ENCODE results near the gene RPTOR.

RPTOR gene

DNA sequence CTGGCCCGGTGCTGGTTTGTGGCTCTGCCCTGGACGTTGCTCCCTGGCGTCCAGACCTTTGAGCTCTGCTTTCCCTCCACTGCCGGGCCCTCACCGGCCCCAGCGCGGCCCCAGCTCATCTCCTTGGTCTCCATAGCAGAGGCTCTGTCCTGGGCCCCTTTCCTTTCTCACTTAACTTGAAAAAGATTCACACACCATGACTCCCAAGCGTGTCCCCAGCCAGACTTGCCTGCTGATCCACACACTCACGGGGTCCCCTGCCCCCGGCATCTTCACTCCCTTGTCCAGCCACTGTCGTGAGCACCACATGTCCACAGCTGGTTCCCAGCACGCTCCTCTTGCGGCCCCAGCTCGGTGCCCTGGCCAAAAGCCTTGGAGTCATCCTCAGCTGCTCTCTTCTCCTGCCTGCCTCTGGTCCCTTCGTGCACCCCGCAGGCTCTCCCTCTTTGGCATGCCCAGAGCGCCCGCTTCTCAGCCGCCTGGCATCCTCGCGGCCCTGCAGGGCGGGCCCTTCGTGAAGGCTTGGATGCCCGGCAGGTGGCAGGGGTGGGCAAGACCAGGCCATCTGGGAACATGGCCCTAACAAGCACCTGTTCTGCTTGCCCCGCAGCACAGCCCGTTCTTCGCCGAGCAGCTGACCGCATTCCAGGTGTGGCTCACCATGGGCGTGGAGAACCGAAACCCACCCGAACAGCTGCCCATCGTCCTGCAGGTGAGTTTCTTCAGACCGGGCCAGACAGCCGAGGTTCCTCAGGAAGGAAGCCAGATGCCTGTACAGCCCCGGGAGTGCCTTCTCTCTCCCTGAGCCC lies 301.4 kb downstream of the RPTOR start:
- DNase-seq (ENCODE audit: low read depth, low spot score): no peak

DNA sequence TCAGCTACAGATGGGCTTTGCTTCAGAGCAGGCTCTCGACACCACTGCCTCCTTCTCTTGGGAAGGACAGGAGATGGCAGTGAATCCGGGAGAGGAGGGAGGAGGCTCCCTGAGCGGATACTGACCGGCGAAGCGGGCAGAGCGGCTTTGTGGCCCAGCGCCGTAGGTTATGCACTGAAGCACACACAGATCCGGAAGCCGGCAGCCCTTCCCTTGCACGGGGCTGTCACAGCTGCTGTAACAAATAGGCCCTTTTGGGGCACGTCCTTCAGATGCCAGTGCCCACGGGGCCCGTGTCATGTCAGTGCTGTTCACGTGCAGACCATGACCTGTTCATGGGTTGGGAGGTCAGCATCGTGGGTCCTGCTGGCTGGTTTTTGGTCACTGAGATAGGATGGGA lies 302.3 kb downstream of the RPTOR start:
- DNase-seq (ENCODE audit: low read depth, low spot score): no peak

DNA sequence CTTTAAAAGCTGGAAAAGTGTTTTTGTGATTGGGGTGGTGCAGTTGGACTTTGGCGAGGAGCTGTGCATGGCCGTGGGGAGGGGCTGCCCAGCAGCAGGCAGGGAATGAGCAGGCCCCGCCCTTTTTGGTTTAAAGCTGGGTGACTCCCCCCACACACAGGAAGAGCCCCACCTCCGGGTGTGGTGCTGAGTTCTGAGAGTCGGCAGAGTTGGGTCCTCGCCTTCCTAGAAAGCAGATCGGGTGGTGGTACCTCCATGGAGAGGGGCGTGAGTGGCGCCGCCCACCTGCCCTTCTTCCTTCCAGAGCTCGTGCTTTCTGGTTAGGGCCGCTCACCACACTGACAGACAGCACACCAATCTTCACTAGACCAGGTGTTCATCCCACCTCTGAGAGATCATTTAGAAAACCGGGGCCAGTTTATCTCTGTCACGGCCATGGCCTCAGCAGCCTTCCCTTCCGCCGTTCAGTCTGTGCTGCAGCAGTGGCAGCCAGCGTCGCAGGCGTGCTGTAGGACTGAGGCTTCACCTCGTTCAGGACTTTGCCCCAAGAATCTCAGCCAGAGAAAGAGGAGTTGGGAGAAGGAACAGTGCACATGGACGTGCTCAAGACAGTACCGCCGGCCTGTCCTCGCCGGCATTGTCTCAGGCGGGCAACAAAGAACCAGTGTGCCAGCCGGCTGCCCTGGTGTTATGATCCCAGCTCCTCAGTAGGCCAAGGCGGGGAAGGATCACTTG lies 303.0 kb downstream of the RPTOR start:
- DNase-seq (ENCODE audit: low read depth, low spot score): no peak

DNA sequence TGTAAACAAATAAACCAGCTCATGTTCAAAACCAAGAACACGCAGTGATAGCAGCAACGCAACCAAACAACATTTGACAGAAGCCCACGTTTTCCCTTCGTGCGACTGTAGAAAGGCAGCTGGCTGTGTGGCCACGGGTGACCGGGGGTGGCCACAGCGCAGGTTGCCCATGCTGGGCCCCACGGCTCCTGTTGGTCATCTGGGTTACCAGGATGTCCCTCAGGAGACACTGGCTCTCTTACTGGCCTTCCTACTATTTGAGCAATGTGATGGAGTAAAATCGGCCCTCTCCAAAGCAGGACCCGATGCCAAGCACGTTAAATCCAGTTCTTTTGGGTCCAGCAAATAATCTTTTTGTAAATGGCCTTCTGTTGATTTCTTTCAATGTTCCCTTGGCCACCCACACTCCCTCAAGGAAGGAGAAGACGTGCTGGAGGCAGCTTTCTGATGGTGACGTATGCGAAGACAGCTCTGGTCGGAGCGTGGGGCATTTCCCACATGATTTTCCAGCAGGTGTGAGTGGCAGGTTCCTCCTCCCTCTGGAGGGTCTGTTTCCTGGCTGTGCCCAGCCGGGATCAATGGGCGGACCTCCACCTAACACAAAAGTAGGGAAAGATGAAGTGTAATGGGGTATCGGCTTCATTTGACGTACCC lies 303.9 kb downstream of the RPTOR start:
- DNase-seq (ENCODE audit: low read depth, low spot score): no peak

DNA sequence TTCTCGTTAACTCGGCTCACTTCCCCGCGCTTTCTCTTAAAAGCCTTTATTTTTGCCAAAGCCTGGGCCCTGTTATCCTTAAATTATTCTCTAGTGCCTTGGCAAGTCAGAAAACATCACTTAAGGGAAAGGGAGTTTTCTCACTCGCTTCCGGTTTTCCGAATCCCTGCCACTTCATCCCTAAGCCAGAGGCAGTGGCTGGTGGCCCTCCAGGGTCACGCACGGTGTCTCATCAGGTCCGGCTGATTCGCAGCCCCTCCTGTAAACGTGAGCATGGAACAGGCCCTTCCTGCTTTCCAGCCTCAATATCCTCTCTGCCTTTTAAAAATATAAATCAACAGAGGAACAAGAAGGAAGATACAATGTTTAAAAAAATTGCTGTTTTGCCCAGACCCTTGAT lies 304.5 kb downstream of the RPTOR start:
- DNase-seq (ENCODE audit: low read depth, low spot score): no peak

DNA sequence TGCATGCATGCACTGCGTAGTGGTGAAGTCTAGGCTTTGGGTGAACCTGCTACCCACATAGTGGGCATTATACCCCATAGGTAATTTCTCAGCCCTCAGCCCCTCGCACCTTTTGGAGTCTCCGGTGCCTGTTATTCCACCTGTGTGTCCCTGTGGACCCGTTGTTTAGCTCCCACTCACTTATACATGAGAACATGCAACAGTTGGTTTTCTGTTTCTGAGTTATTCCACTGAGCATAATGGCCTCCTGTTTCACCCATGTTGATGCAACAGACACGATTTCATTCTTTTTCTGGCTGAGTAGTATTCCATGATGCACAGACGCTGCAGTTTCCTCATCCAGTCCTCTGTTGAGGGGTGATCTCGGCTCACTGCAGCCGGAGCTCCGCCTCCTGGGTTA lies 305.5 kb downstream of the RPTOR start:
- DNase-seq (ENCODE audit: low read depth, low spot score): no peak

DNA sequence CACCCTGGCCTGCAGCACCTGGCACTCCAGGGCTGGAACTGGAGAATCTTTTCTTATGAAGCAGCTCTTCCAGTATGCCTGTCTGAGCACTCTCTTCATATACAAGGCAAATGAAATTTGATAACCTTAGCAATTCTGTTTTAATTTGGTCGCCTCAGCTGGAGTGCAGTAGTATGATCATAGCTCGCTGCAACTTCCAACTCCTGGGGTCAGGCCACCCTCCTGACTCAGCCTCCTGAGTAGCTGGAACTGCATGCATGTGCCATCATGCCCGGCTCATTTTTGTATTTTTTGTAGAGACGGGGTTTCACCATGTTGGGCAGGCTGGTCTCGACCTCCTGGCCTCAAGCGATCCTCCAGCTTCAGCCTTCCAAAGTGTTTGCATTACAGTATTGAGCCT lies 306.2 kb downstream of the RPTOR start:
- no peak for DNase-seq (ENCODE audit: low read depth, low spot score)

DNA sequence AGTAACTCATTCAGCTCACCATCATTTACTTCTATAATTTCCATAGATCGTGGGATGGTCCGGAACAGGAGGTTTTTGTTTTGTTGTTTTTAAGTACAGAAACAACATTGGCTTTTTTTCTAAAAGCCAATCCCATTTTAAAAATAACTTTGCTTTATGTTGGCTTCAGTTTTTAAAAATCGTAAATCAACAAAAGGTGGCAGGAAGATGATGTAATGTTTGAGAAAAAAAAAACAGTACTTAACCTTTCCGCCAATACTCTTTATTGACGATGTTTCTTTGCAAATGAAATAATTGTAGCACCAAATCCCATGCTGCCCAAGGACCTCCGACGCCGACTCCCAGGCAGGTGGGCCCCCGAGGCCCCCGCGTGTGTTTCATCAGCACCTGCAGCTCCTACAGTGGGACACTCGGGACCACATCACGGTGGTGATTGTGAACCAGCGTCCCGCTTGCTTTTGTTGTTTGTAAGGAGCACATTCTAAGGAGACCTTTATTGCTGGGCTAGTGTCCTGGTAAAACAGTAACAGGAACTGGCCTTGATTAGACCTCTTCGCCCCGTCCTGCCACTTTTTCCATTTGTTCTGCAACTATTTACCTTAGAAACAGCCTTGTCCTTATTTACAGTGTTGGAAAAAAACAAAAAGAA lies 306.8 kb downstream of the RPTOR start:
- no peak for DNase-seq (ENCODE audit: low read depth, low spot score)

DNA sequence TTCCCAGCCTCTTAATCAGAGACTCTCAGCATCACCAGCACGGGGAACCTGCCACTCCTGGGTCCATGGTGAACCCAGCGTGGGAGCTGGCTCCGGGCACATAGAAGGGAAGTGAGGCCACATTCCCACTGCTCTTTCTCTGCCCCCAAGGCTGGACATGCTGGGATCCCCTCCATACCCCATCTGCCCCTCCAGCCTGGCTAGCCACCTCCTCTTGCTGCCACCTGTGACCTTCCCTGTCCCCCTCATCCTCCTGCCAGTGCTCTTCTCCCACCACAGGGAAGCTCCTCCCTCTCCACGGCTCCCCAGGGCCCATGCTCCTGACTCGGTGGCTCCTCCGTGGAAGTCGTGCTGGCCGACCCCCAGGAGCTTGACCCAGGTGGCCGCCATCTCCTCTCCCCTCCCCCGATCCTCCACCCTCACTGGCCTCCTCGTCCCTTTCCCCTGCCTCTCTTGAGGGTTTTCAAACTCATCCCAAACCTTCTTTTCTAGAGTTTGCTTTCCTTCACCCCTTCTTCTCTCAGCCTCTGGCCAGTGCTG lies 307.9 kb downstream of the RPTOR start:
- no peak for DNase-seq (ENCODE audit: low read depth, low spot score)

DNA sequence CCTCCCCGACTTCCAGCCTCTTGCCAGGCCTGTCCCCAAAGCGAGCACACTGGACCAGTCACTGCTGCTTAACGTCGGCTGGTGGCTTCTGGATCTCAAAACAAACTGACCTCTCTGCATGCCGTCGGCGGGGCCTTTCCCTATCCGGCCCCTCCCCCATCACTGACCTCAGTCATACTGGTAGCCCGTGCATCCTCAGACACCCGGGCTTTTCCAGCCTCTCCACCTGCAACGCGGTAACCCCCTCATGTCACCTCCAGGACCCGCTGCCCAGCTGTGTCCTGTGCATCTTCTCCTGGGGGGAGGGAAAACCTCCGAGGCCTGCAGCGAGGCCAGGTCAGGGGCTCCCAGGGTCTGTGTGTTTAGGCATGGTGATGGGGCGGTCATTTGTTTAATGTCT lies 308.4 kb downstream of the RPTOR start:
- no peak for DNase-seq (ENCODE audit: low read depth, low spot score)

DNA sequence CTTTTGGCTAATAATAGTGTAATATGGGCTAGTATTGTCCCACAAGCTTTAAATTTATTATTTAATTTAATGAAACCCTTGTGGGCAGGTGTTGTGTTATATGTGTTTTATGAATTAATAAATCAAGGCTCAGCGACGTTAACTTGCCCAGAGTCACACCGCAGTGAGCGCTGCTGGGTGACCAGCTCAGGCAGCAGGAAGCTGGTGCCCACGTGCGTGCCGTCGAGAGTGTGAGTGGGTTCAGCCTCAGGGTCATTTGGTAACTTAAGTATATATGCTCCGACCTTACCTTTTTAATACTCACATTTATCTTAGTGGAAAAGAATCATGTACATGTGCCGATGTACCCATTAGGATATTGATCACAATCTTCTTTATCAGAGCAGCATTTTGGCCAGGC lies 309.6 kb downstream of the RPTOR start:
- no peak for DNase-seq (ENCODE audit: low read depth, low spot score)

DNA sequence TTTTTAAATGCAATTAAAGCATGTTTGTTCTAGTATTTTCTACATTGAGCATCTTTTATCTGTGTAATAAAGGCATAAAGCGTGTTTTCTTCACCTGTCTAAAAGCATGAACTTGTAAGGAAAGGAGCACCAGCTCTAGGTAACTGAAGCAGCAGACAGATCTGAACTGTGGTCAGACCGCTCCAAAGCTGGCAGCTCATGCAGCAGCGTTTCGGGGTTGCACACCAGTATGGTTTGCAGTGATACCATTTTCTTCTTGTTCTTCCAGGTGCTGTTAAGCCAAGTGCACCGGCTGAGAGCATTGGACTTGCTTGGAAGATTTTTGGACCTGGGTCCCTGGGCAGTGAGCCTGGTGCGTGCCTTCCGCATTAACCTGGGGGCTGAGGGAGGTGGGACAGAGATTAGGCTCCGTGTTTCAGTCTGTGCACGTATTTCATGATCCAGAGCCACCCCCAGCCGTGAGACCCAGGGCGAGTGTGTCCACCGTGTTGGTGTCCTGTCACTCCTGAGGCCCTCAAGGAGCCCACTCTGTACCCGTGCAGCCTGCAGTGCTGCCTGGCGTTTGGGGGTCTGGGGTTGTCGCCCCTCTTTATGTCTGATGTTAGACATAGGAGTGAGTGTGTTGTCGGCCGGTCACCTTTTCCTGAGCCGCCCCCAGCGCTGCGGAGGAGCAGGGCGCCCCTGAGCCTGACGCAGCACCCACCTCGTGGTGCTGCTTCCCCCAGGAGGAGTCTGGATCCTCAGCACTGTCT lies 310.7 kb downstream of the RPTOR start:
- DNase-seq (ENCODE audit: low read depth, low spot score): no peak

DNA sequence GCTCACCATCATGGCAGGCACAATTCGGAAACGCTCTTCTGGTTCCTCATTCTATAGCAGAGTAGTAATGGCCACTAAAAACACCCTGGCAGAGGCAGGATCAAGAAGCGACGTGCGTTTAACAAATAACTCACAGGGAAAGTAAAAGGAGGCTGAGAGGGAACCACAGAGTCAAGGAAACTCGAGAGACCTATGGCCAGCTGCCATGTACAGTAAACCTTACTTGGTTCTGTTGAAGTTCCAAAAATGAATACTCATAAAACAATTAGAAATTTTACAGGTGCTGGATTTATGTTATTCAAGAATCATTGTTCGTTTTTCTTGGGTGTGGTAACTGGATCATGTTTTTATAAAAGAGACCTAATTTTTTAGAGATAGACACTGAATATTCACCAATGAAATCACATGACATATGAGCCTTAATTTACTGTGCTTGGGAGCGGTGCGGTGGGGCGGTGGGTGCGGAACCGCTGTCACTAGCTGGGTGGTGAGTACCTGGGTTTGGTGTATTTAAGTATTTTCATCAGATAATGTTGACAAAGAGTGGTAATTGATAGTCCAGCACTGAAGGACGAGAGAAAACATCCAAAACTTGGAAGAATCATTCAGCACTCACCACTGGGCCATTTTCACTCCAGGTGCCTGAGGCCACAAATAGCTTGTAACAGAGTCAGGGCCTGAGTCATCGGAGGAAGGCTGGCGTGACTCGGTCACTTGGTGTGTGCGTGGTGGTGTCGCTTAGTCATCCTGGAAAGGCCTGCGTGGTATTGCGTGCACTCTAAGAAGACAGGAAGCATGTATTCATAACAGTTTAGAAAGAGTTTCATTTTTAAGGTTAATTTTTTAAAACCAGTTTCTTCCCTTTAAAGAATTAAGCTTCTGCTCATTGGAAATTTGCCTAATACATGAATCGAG lies 311.6 kb downstream of the RPTOR start:
- peak; percentile 84 for DNase-seq (ENCODE audit: low read depth, low spot score)

DNA sequence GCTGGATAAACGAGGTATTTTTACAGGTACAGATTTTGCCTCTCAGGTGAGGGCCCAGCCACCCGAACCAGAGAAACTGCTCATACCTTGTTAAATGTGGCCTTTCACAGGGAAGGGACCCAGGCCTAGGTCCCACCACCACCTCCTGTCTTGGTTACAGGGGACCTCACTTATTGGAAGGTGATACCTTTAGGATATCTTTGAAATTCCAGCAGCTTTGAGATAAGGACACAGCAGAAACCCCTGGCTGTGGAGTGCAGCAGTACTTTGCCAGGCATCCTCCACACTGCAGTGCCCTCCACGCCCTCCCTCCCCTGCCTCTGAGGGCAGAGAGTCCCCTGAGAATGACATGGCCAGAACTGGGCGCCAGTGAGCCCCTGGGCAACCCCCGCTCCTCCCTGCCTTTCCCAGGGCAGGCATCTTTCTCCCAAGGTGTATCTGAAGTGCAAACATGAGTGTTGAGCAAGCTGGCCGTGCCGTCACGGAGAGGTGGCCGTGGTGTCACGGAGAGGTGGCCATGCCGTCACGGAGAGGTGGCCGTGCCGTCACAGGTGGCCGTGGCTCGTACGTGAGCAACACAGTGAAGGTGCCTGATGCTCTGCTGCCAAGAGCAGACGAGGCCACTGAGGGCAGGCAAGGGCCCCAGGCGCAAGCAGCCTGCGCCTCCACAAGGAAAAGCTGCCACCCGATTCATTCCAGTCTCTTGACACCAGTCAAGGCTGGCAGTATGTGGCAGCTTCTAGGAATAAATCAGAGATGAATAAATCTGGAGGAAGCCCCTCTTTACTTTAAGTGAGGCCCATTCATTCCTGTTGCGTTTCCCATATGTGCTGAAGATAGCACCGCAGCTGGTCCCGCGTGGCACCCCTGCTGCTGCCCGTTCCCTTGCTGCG lies 312.5 kb downstream of the RPTOR start:
- no peak for DNase-seq (ENCODE audit: low read depth, low spot score)

DNA sequence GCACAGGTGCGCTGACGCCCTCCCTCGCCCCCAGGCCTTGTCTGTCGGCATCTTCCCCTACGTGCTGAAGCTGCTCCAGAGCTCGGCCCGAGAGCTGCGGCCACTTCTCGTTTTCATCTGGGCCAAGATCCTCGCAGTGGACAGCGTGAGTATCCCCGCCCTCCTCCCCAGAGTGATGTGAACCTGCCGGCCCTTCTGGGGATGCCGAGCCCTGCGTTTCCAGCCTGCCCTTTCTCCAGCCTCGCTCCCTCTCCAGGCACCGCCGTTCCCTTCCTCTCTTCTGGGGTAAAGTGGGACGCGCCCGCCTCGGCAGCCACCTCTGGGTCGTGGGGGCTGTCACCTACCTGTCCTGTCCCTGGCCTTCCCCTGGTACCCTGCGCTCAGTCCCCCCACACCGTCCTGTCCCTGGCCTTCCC lies 313.1 kb downstream of the RPTOR start:
- DNase-seq (ENCODE audit: low read depth, low spot score): no peak

DNA sequence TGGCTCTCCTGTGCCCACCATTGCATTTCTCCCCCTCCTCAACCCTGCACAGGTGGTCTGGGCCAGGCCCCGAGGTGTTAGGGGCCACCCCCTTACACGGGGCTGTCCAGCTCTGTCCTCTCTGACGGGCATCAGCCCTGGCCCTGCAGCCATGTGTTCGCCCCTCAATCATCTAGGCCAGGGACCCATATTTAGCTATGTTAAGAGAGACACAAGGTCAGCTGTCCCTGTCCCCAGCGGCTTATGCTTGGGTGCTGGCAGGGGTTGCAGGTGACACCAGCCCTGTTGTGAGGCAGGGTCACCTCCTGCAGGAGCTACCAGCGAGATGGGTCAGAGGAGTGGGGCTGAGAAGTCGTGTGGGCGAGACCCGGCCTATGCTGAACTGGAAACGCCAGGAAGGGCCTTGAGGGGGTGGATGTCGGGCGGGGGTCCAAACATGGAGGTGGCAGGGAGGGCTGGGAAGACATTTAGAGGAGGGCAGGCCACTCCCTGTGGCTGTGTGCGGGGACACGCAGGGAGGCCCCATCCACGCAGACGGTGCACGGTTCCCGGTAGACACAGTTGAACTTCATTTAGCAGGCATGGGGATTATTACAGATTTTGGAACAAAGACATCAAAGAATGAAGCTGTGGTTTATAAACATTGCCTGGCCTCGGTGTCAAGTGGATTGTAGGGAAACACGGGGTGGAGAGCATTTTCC lies 313.8 kb downstream of the RPTOR start:
- no peak for DNase-seq (ENCODE audit: low read depth, low spot score)

DNA sequence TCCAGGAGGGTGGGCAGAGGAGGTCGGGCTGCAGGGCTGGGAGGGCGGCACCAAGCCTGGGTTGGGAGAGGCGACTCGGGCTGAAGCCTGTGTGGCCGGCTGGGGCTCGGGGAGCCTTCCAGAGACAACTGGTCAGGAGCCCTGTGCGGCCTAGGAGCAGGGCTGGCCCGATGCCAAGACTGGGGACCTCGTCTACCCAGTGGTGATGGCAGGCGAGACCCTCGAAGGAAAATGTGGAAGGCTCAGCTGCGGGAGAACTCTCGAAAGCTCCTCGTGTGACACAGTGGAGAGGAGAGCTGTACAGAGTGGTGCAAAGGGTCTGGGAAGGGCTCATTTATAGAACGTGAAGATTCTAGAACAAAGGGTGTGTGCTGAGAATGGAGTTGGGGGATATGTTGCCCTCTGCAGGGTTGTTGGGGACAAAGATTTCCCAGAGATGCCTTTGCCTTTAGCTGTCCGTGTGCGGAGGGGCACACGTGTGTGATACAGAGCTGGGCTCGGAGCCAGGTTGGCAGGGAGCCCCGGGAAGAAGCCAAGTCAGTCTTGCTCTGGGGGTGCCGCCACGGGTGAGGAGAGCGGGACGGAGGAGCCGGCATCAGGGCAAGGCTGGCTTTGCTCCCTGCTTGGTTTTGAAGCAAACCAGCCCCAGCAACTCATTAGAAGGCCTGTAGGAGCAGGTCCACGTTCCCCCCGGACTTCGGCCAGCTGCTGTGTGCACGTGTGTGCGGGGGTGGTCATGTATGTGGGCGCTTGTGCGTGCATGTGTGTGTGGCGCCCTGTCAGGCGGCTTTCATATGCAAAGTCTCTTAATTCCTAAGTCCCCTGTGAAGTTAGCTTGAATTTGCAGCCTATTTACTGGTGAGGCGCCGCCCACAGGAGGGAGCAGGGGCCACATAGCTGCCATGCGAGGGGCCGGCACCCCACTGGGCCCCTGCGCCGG lies 314.6 kb downstream of the RPTOR start:
- DNase-seq (ENCODE audit: low read depth, low spot score): peak; percentile 84
